B cell (primary cell): ENCODE results near the gene PIAS4. TPM values are rescaled to one million over a fixed set of nuclear protein-coding genes. Genes with fewer than 3 reads are reported as not detected.

Experiments used
- ATAC-seq: fragments of 200-7000 bp; cut with Tn5 transposase; one replicate; pipeline ENCODE4 v1.10.0; 2021; ENCODE audit warnings: low read depth, mild to moderate bottlenecking, moderate number of reproducible peaks, moderate library complexity
- CTCF ChIA-PET: fragments of 350-600 bp; sonication (Branson Sonifier 250); formaldehyde crosslinking; loops from one replicate; lab custom pipeline; 2021; ENCODE audit warnings: antibody characterized with exemption, inconsistent platforms; lab: Charles Lee
- POLR2A ChIA-PET: fragments of 350-600 bp; sonication (Branson Sonifier 250); formaldehyde crosslinking; loops from one replicate; lab custom pipeline; 2021; ENCODE audit warnings: antibody characterized with exemption; lab: Charles Lee
- DNase-seq: peaks from one replicate; pipeline ENCODE4 v3.0.0; 2013
- H2AFZ ChIP-seq: 2 replicates; pipeline ENCODE4 v1.6.1; 2012; ENCODE audit warnings: mild to moderate bottlenecking, low read depth, low read length; ENCODE audit not compliant: insufficient read depth, poor library complexity, severe bottlenecking
- H3K27ac ChIP-seq, 2 donors: 1 replicate in 1 of 2; 2 replicates in 1 of 2; pipeline ENCODE4 v1.5.1; 2012 to 2013; ENCODE audit warnings: low read length in 2 of 2, mild to moderate bottlenecking in 2 of 2, moderate library complexity in 1 of 2
- H3K27me3 ChIP-seq, 4 experiments: fragments of 200-600 bp in 1 of 4; sonication (generic) in 1 of 4; replicated peaks in 1 of 4; 1 replicate in 2 of 4; 2 replicates in 2 of 4; pipeline versions ENCODE4 v1.6.1 to v1.7.0; 2013 to 2016; ENCODE audit warnings: low read length in 3 of 4, mild to moderate bottlenecking in 2 of 4, mixed read lengths in 1 of 4, moderate library complexity in 1 of 4; ENCODE audit not compliant: insufficient read depth in 4 of 4, control insufficient read depth in 3 of 4; ENCODE audit errors: control extremely low read depth in 1 of 4
- H3K36me3 ChIP-seq, 2 experiments: replicated peaks in 1 of 2; 1 replicate in 1 of 2; 2 replicates in 1 of 2; pipeline versions ENCODE4 v1.6.1 to v1.7.1; 2013; ENCODE audit warnings: low read length in 1 of 2; ENCODE audit not compliant: insufficient read depth in 2 of 2, control insufficient read depth in 1 of 2; ENCODE audit errors: control extremely low read depth in 1 of 2, extremely low read depth in 1 of 2
- H3K4me1 ChIP-seq, 2 donors: fragments of 200-600 bp in 1 of 2; sonication (generic) in 1 of 2; 1 replicate in 1 of 2; 2 replicates in 1 of 2; pipeline versions ENCODE4 v1.5.1 to v1.6.1; 2013 to 2017; ENCODE audit warnings: low read length in 2 of 2; ENCODE audit not compliant: control insufficient read depth in 2 of 2, insufficient read depth in 2 of 2
- H3K4me2 ChIP-seq: replicated peaks from 2 replicates; pipeline ENCODE3; 2012; ENCODE audit warnings: mild to moderate bottlenecking, low read depth, low read length; ENCODE audit not compliant: poor library complexity, severe bottlenecking
- H3K4me3 ChIP-seq, 5 experiments: fragments of 200-600 bp in 1 of 5; sonication (generic) in 1 of 5; 1 replicate in 3 of 5; 2 replicates in 2 of 5; pipeline versions ENCODE4 v1.5.1 to v1.7.0; 2011 to 2016; ENCODE audit warnings: low read length in 4 of 5, mild to moderate bottlenecking in 4 of 5, low read depth in 2 of 5, control low read depth in 1 of 5, moderate library complexity in 1 of 5; ENCODE audit not compliant: insufficient read depth in 1 of 5; ENCODE audit errors: control extremely low read depth in 1 of 5, extremely low read depth in 1 of 5
- H3K79me2 ChIP-seq: fragments of 200-600 bp; sonication (generic); one replicate; pipeline ENCODE4 v1.6.0; 2016; ENCODE audit warnings: low read length; ENCODE audit not compliant: control insufficient read depth, insufficient read depth
- H3K9ac ChIP-seq: fragments of 200-600 bp; sonication (generic); 2 replicates; pipeline ENCODE4 v1.6.1; 2017; ENCODE audit warnings: mild to moderate bottlenecking, low read length, moderate library complexity
- H3K9me3 ChIP-seq, 3 donors: one replicate each; pipeline versions ENCODE4 v1.6.1 to v1.7.1; 2013; ENCODE audit warnings: low read length in 2 of 3; ENCODE audit not compliant: control insufficient read depth in 2 of 3, insufficient read depth in 1 of 3; ENCODE audit errors: control extremely low read depth in 1 of 3
- H4K20me1 ChIP-seq: 2 replicates; pipeline ENCODE4 v1.6.0; 2012; ENCODE audit warnings: mild to moderate bottlenecking, low read length; ENCODE audit not compliant: insufficient read depth, control insufficient read depth, poor library complexity, severe bottlenecking
- H3K27ac Mint-ChIP-seq: one replicate; pipeline ENCODE4 v1.8.0; 2021; ENCODE audit warnings: mixed read lengths
- H3K27me3 Mint-ChIP-seq: one replicate; pipeline ENCODE4 v1.8.0; 2021; ENCODE audit warnings: mixed read lengths
- H3K4me1 Mint-ChIP-seq: one replicate; pipeline ENCODE4 v1.8.0; 2021; ENCODE audit warnings: mixed read lengths
- H3K4me3 Mint-ChIP-seq: one replicate; pipeline ENCODE4 v1.8.0; 2021; ENCODE audit warnings: mixed read lengths
- H3K9me3 Mint-ChIP-seq: one replicate; pipeline ENCODE4 v1.8.0; 2022; ENCODE audit warnings: mixed read lengths; ENCODE audit not compliant: insufficient read depth
- CTCF ChIP-seq: fragments of 200-600 bp; IDR thresholded peaks from one replicate; pipeline ENCODE4 v1.8.0; 2022; ENCODE audit warnings: antibody characterized with exemption, mild to moderate bottlenecking
- EZH2 ChIP-seq: IDR thresholded peaks from 2 replicates; pipeline ENCODE4 v1.6.1; 2012; ENCODE audit warnings: borderline replicate concordance, low read depth, mild to moderate bottlenecking, moderate library complexity, low read length; ENCODE audit not compliant: insufficient read depth, poor library complexity, severe bottlenecking
- WGBS: methylation state at CpG from one replicate; pipeline ENCODE4 v1.1.5; 2013; ENCODE audit warnings: missing lambda C conversion rate; ENCODE audit not compliant: insufficient coverage; 5-methylcytosine and 5-hydroxymethylcytosine counted together
- intact Hi-C: fragments of 100-400 bp; cut with micrococcal nuclease; formaldehyde crosslinking; loops from one replicate; pipeline ENCODE4 v1.10.0; 2022
- polyA plus RNA-seq: library from polyadenylated mRNA; depleted of rRNA; stranded (reverse); fragments of >200 nt; gene quantifications from 2 replicates; pipeline ENCODE4 v1.2.3, GENCODE V29; 2012
- total RNA-seq, 2 donors: library from RNA; stranded (reverse); fragments of 120-200 nt in 1 of 2; gene quantifications; 1 replicate in 1 of 2; 2 replicates in 1 of 2; pipeline versions ENCODE4 v1.2.3 to v1.2.4, GENCODE V29; 2013 to 2022

The PIAS4 gene
- total and polyA plus RNA-seq, 2 donors (not counting 1 experiment from before 2014, with no cell fraction given), result 13.7 to 56.8 TPM

GRCh38 chr19:4068047-4068966 is 60.8 kb downstream of the PIAS4 start:
- H4K20me1 ChIP-seq, result peaks cover 18% of the 10 kb centered on the region
- H3K4me2 ChIP-seq, result peak overlapping the region; percentile 95
- ChIA-PET POLR2A (interaction anchor here (0.6 to 3.0 kb wide), 2 partner anchors 41 to 81 kb away, joined by 7 to 27 read pairs; no protein-coding TSS in a partner anchor), CTCF (no interaction called here)
- TF ChIP-seq EZH2 (no peak), CTCF (no peak)
- Mint-ChIP-seq H3K4me1 (peaks cover 23% of the 10 kb centered on the region), H3K27ac (peak overlapping the region; percentile 90), H3K4me3 (peak overlapping the region; percentile 87), H3K27me3 (no peaks in the 10 kb centered on the region), H3K9me3 (no peaks in the 10 kb centered on the region)
- no peaks in the 10 kb centered on the region for H3K9me3 ChIP-seq
- H3K36me3 ChIP-seq, result peaks cover 0 to 3% of the 10 kb centered on the region in 2 experiments
- H3K27ac ChIP-seq, result peak overlapping the region; percentile 82 to 86
- 1% methylated on average over 10 of the region's 31 CpGs for WGBS
- ATAC-seq, result no peak
- peaks cover 31 to 36% of the 10 kb centered on the region in 2 donors for H3K4me1 ChIP-seq
- peak overlapping the region; percentile 84 for H3K9ac ChIP-seq
- H3K4me3 ChIP-seq, result peak overlapping the region; percentile 67 to 90 (median 82)
- peak; percentile 48 for DNase-seq
- H3K79me2 ChIP-seq, result peaks cover 27% of the 10 kb centered on the region
- H2AFZ ChIP-seq, result peak overlapping the region; percentile 9
- intact Hi-C loops, result loop anchor here (1.0 to 10.0 kb wide), 3 partner anchors 10 to 894 kb away; partner anchors contain the start of genes ANKRD24, S1PR4 and SIRT6
- no peaks in the 10 kb centered on the region for H3K27me3 ChIP-seq
